Activated CD4-positive, alpha-beta T cell treated with anti-CD3 and anti-CD28 coated beads, Interleukin-2, amount 10 ng/mL, durations not matched to agents 7 days and 5 days (primary cell): Measurements from ENCODE around the gene DHCR24. TPM values are rescaled to one million over a fixed set of nuclear protein-coding genes. Genes with fewer than 3 reads are reported as not detected.

ENCODE experiments used
- CTCF ChIA-PET: fragments of 350-600 bp; sonication (Branson Sonifier 250); formaldehyde crosslinking; loops from one replicate; lab custom pipeline; 2021; ENCODE audit warnings: antibody characterized with exemption; lab: Charles Lee
- POLR2A ChIA-PET: fragments of 350-600 bp; sonication (Branson Sonifier 250); formaldehyde crosslinking; loops from one replicate; lab custom pipeline; 2021; ENCODE audit warnings: antibody characterized with exemption; lab: Charles Lee
- DNase-seq: peaks from one replicate; pipeline ENCODE4 v3.0.0-alpha.2; 2020
- H3K27ac Mint-ChIP-seq: one replicate; pipeline ENCODE4 v1.8.0; 2021; ENCODE audit warnings: mild to moderate bottlenecking, moderate library complexity, mixed read lengths
- H3K27me3 Mint-ChIP-seq: one replicate; pipeline ENCODE4 v1.8.0; 2021; ENCODE audit warnings: mixed read lengths
- H3K36me3 Mint-ChIP-seq: one replicate; pipeline ENCODE4 v1.8.0; 2021; ENCODE audit warnings: low read depth, mixed read lengths
- H3K4me1 Mint-ChIP-seq: one replicate; pipeline ENCODE4 v1.8.0; 2021; ENCODE audit warnings: mixed read lengths
- H3K4me3 Mint-ChIP-seq: one replicate; pipeline ENCODE4 v1.8.0; 2021; ENCODE audit warnings: mild to moderate bottlenecking, moderate library complexity, mixed read lengths
- H3K9me3 Mint-ChIP-seq: one replicate; pipeline ENCODE4 v1.8.0; 2021; ENCODE audit warnings: mixed read lengths
- total RNA-seq, 2 experiments: library from RNA; stranded (reverse); gene quantifications; one replicate each; pipeline ENCODE4 v1.2.3, GENCODE V29; 2021

Gene DHCR24
- total RNA-seq, 2 experiments from 2014 or later, result 84.6 to 102 TPM

GRCh38 chr1:54813485-54814125 lies 73.4 kb downstream of the DHCR24 start:
- Mint-ChIP-seq H3K9me3 (no peaks in the 10 kb centered on the region), H3K27ac (peak overlapping the region; percentile 78), H3K36me3 (no peaks in the 10 kb centered on the region), H3K4me1 (peaks cover 27% of the 10 kb centered on the region), H3K4me3 (peak overlapping the region; percentile 31), H3K27me3 (no peaks in the 10 kb centered on the region)
- DNase-seq, result no peak
- CTCF ChIA-PET, result interaction anchor here (1.4 to 4.4 kb wide), 3 partner anchors 13 to 141 kb away, joined by 4 to 23 read pairs (median 5); partner anchors contain the start of gene TTC22
- POLR2A ChIA-PET, result no interaction called here

- H3K27me3 Mint-ChIP-seq, result no peaks in the 10 kb centered on the region
- H3K36me3 Mint-ChIP-seq, result no peaks in the 10 kb centered on the region
- peak overlapping the region; percentile 31 for H3K4me3 Mint-ChIP-seq
- CTCF ChIA-PET, result interaction anchor here (1.5 to 4.4 kb wide), 3 partner anchors 10 to 23 kb away, joined by 3 to 23 read pairs (median 5); partner anchors contain the start of gene TTC22
- peaks cover 27% of the 10 kb centered on the region for H3K4me1 Mint-ChIP-seq
- H3K27ac Mint-ChIP-seq, result peak overlapping the region; percentile 78
- peak; percentile 59 for DNase-seq
- POLR2A ChIA-PET, result no interaction called here
- H3K9me3 Mint-ChIP-seq, result no peaks in the 10 kb centered on the region
Observed at GRCh38 chr1:54812801-54813484, 74.1 kb downstream of the DHCR24 start.

- no peaks in the 10 kb centered on the region for H3K36me3 Mint-ChIP-seq
- H3K27me3 Mint-ChIP-seq, result no peaks in the 10 kb centered on the region
- H3K4me3 Mint-ChIP-seq, result no peak overlapping the region
- peaks cover 35% of the 10 kb centered on the region for H3K4me1 Mint-ChIP-seq
- ChIA-PET CTCF (interaction anchor here (0.6 to 4.4 kb wide), 5 partner anchors 11 to 163 kb away, joined by 3 to 23 read pairs (median 3); partner anchors contain the start of gene TTC22), POLR2A (interaction anchor here (0.6 kb wide), 1 partner anchor 121 kb away, joined by 5 read pairs; no protein-coding TSS in a partner anchor)
- no peaks in the 10 kb centered on the region for H3K9me3 Mint-ChIP-seq
- no peak overlapping the region for H3K27ac Mint-ChIP-seq
- DNase-seq, result no peak
Observed at GRCh38 chr1:54811739-54812655, 75.0 kb downstream of the DHCR24 start.

- DNase-seq, result no peak
- peaks cover 38% of the 10 kb centered on the region for H3K4me1 Mint-ChIP-seq
- no peaks in the 10 kb centered on the region for H3K9me3 Mint-ChIP-seq
- H3K4me3 Mint-ChIP-seq, result no peak overlapping the region
- ChIA-PET CTCF (interaction anchor here (1.3 to 4.4 kb wide), 2 partner anchors 10 to 106 kb away, joined by 3 to 23 read pairs; partner anchors contain the start of gene TTC22), POLR2A (no interaction called here)
- H3K27me3 Mint-ChIP-seq, result no peaks in the 10 kb centered on the region
- H3K36me3 Mint-ChIP-seq, result no peaks in the 10 kb centered on the region
- H3K27ac Mint-ChIP-seq, result no peak overlapping the region
Observed at GRCh38 chr1:54811066-54811465, 75.9 kb downstream of the DHCR24 start.

GRCh38 chr1:54810153-54810942 lies 76.6 kb downstream of the DHCR24 start:
- no peaks in the 10 kb centered on the region for H3K9me3 Mint-ChIP-seq
- ChIA-PET CTCF (interaction anchor here (0.6 to 4.4 kb wide), 11 partner anchors 9 to 311 kb away, joined by 3 to 23 read pairs (median 3); partner anchors contain the start of gene TTC22), POLR2A (no interaction called here)
- no peak overlapping the region for H3K4me3 Mint-ChIP-seq
- DNase-seq, result peak; percentile 75
- no peaks in the 10 kb centered on the region for H3K36me3 Mint-ChIP-seq
- no peak overlapping the region for H3K27ac Mint-ChIP-seq
- peaks cover 42% of the 10 kb centered on the region for H3K4me1 Mint-ChIP-seq
- H3K27me3 Mint-ChIP-seq, result no peaks in the 10 kb centered on the region

- H3K27me3 Mint-ChIP-seq, result no peaks in the 10 kb centered on the region
- ChIA-PET POLR2A (no interaction called here), CTCF (interaction anchor here (0.6 to 4.4 kb wide), 12 partner anchors 9 to 310 kb away, joined by 3 to 23 read pairs (median 3); partner anchors contain the start of gene TTC22)
- H3K4me1 Mint-ChIP-seq, result peaks cover 49% of the 10 kb centered on the region
- no peak overlapping the region for H3K4me3 Mint-ChIP-seq
- no peaks in the 10 kb centered on the region for H3K9me3 Mint-ChIP-seq
- DNase-seq, result no peak
- no peak overlapping the region for H3K27ac Mint-ChIP-seq
- H3K36me3 Mint-ChIP-seq, result no peaks in the 10 kb centered on the region
Observed at GRCh38 chr1:54809496-54810074, 77.4 kb downstream of the DHCR24 start.

- CTCF ChIA-PET, result interaction anchor here (1.0 to 1.1 kb wide), 2 partner anchors 41 to 141 kb away, joined by 3 to 4 read pairs; no protein-coding TSS in a partner anchor
- no peak overlapping the region for H3K4me3 Mint-ChIP-seq
- peaks cover 55% of the 10 kb centered on the region for H3K4me1 Mint-ChIP-seq
- peak overlapping the region; percentile 41 for H3K27ac Mint-ChIP-seq
- POLR2A ChIA-PET, result no interaction called here
- no peak for DNase-seq
- no peaks in the 10 kb centered on the region for H3K27me3 Mint-ChIP-seq
- no peaks in the 10 kb centered on the region for H3K9me3 Mint-ChIP-seq
- H3K36me3 Mint-ChIP-seq, result no peaks in the 10 kb centered on the region
Observed at GRCh38 chr1:54808443-54809207, 78.4 kb downstream of the DHCR24 start.

GRCh38 chr1:54807756-54808155 lies 79.2 kb downstream of the DHCR24 start:
- no peaks in the 10 kb centered on the region for H3K9me3 Mint-ChIP-seq
- peak overlapping the region; percentile 15 for H3K27ac Mint-ChIP-seq
- no peaks in the 10 kb centered on the region for H3K27me3 Mint-ChIP-seq
- ChIA-PET CTCF (interaction anchor here (0.8 to 1.2 kb wide), 3 partner anchors 9 to 135 kb away, joined by 3 read pairs; no protein-coding TSS in a partner anchor), POLR2A (interaction anchor here (0.6 kb wide), 1 partner anchor 16 kb away, joined by 3 read pairs; no protein-coding TSS in a partner anchor)
- DNase-seq, result no peak
- peaks cover 49% of the 10 kb centered on the region for H3K4me1 Mint-ChIP-seq
- H3K36me3 Mint-ChIP-seq, result no peaks in the 10 kb centered on the region
- H3K4me3 Mint-ChIP-seq, result no peak overlapping the region

GRCh38 chr1:54806931-54807611 lies 79.9 kb downstream of the DHCR24 start:
- H3K9me3 Mint-ChIP-seq, result no peaks in the 10 kb centered on the region
- ChIA-PET CTCF (interaction anchor here (0.5 to 1.4 kb wide), 5 partner anchors 9 to 402 kb away, joined by 3 to 6 read pairs (median 3); no protein-coding TSS in a partner anchor), POLR2A (no interaction called here)
- H3K27me3 Mint-ChIP-seq, result no peaks in the 10 kb centered on the region
- H3K4me1 Mint-ChIP-seq, result peaks cover 44% of the 10 kb centered on the region
- no peaks in the 10 kb centered on the region for H3K36me3 Mint-ChIP-seq
- no peak overlapping the region for H3K4me3 Mint-ChIP-seq
- H3K27ac Mint-ChIP-seq, result peak overlapping the region; percentile 65
- DNase-seq, result peak; percentile 31

- CTCF ChIA-PET, result interaction anchor here (1.4 kb wide), 1 partner anchor 40 kb away, joined by 6 read pairs; no protein-coding TSS in a partner anchor
- Mint-ChIP-seq H3K27me3 (no peaks in the 10 kb centered on the region), H3K9me3 (no peaks in the 10 kb centered on the region), H3K4me3 (no peak overlapping the region), H3K4me1 (peaks cover 52% of the 10 kb centered on the region), H3K27ac (no peak overlapping the region), H3K36me3 (no peaks in the 10 kb centered on the region)
- POLR2A ChIA-PET, result no interaction called here
- DNase-seq, result no peak
Observed at GRCh38 chr1:54805981-54806381, 81.0 kb downstream of the DHCR24 start.
